ENCODE measurements around the gene RXRG.

DNA sequence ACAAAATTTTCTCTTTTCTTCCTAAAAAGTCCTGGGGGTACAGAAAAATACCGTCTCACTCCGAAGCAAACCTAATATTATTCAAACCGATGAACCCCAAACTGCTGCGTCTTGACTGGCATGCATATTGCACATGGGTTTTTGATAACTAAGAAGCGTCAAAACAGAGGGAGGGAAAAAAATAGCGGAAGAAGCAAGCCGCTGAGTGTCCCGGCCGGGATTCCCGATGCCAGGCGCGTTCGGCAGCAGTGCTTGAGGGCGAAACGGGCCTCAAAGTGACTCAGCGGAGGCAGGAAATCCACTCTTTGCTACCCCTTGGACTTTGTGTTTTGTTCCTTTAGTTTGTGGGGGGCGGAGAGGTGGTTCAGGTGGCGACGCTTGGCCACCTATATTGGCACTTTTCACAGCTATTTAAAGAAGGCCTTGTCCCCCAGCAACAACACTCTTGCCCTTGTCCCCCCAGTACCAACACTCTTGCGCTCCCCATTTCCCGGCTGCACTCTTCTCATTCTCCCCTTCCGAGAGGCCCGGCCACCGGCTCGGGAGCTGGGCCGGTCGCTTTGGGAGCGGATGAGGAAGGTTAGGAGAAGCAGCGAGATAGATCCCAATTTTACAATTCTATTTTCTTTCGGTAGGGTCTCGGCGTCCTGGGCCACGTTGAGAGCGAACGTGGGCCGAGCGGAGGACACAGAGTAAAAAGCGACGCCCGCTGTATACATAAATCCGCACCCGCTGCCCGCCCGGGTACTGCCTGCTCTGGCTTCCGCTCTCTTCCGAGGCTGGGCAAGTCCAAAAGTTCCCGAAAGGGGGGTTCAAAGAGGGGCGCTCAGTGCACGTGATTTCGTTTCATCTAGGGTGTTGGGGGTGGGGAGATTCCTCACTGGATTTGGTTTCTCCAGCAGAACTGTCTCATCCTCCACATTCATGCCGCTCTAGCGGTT is 90.9 kb downstream of the RXRG start:
- TF ChIP-seq GATA3 (IDR thresholded peaks at IDR 0.05; ENCODE audit: low read depth, low read length) (no peak), GATA2 (IDR thresholded peaks at IDR 0.05; ENCODE audit: low read depth, low read length) (no peak)

All from SH-SY5Y (cell line).